Ishikawa (cell line): Measurements from ENCODE around the gene MRPL40.

Source experiments
- CEBPB ChIP-seq: IDR thresholded peaks from 2 replicates; pipeline ENCODE4 v1.6.1; 2012
- CREB1 ChIP-seq: IDR thresholded peaks from 2 replicates; pipeline ENCODE4 v1.6.1; 2012; ENCODE audit warnings: low read depth
- EGR1 ChIP-seq: IDR thresholded peaks from 2 replicates; pipeline ENCODE4 v1.6.1; 2012
- EP300 ChIP-seq: IDR thresholded peaks from 2 replicates; pipeline ENCODE4 v1.6.1; 2012; ENCODE audit warnings: borderline replicate concordance
- FOXM1 ChIP-seq: IDR thresholded peaks from 2 replicates; pipeline ENCODE4 v1.6.1; 2012; ENCODE audit warnings: low read depth, borderline replicate concordance
- NFIC ChIP-seq: IDR thresholded peaks from 2 replicates; pipeline ENCODE4 v1.6.1; 2012
- RAD21 ChIP-seq: IDR thresholded peaks from 2 replicates; pipeline ENCODE4 v1.6.1; 2012; ENCODE audit warnings: low read depth
- TAF1 ChIP-seq: IDR thresholded peaks from 2 replicates; pipeline ENCODE4 v1.6.1; 2012; ENCODE audit warnings: low read depth, mild to moderate bottlenecking
- TCF12 ChIP-seq: IDR thresholded peaks from 2 replicates; pipeline ENCODE4 v1.6.1; 2012; ENCODE audit warnings: low read depth
- TEAD4 ChIP-seq: IDR thresholded peaks from 2 replicates; pipeline ENCODE4 v1.6.1; 2012
- YY1 ChIP-seq: IDR thresholded peaks from 2 replicates; pipeline ENCODE4 v1.6.1; 2012; ENCODE audit warnings: low read depth
- ZBTB7A ChIP-seq: IDR thresholded peaks from 2 replicates; pipeline ENCODE4 v1.6.1; 2012; ENCODE audit warnings: low read depth
- TF ChIP-seq, protein P1 (sequence below): IDR thresholded peaks from 2 replicates; pipeline ENCODE4 v1.6.1; 2012; ENCODE audit warnings: low read depth, mild to moderate bottlenecking
- TF ChIP-seq, protein P2 (sequence below): IDR thresholded peaks from 2 replicates; pipeline ENCODE4 v1.6.1; 2012
- TF ChIP-seq, protein P3 (sequence below): IDR thresholded peaks from 2 replicates; pipeline ENCODE4 v1.6.1; 2012

Gene MRPL40

DNA sequence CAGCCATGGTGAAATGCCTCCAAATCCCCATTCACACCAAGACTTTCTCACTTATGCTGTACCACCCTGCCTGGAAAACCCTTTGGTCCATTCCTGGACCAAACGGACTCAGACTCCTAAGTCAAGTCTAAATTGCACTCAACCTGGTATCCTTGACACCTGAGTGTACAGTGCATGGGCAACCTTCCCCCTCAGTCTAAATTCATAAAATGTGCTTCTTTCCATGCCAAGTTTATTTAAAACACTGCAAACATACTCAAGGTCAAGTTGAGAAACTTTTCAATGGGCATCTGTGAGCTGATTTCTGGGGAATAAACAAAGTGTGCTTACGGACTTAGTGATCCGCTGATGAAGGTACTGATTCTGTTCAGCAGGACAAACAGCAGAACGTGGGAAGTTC, 27.2 kb upstream of the MRPL40 start:
- TF ChIP-seq CEBPB (no peak), TAF1 (no peak), ZBTB7A (no peak), TCF12 (no peak), EP300 (no peak), YY1 (no peak), CREB1 (no peak), TEAD4 (no peak)
- TF ChIP-seq, protein P1, sequence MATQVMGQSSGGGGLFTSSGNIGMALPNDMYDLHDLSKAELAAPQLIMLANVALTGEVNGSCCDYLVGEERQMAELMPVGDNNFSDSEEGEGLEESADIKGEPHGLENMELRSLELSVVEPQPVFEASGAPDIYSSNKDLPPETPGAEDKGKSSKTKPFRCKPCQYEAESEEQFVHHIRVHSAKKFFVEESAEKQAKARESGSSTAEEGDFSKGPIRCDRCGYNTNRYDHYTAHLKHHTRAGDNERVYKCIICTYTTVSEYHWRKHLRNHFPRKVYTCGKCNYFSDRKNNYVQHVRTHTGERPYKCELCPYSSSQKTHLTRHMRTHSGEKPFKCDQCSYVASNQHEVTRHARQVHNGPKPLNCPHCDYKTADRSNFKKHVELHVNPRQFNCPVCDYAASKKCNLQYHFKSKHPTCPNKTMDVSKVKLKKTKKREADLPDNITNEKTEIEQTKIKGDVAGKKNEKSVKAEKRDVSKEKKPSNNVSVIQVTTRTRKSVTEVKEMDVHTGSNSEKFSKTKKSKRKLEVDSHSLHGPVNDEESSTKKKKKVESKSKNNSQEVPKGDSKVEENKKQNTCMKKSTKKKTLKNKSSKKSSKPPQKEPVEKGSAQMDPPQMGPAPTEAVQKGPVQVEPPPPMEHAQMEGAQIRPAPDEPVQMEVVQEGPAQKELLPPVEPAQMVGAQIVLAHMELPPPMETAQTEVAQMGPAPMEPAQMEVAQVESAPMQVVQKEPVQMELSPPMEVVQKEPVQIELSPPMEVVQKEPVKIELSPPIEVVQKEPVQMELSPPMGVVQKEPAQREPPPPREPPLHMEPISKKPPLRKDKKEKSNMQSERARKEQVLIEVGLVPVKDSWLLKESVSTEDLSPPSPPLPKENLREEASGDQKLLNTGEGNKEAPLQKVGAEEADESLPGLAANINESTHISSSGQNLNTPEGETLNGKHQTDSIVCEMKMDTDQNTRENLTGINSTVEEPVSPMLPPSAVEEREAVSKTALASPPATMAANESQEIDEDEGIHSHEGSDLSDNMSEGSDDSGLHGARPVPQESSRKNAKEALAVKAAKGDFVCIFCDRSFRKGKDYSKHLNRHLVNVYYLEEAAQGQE, result no peak

DNA sequence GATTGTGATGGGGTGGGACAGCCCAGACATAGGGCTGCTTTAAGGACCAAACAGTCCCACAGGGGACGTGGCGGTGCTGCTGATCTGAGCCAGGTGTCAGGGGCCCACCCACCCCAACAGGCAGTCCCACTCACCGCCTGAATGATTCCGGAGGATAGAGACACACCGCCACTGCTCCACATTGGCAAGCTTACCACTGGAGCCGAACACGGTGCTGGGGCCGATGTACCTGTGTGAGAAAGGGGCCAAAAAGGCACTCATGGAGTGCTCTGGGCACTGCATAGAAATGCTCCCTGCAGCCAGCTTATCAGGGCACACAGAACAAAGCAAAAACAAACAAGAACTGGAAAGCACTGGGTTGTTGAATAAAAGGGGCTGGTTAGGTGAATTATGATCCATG, 26.7 kb upstream of the MRPL40 start:
- TF ChIP-seq NFIC, result no peak
- TF ChIP-seq TAF1, result no peak
- TF ChIP-seq TCF12, result no peak
- no peak for TF ChIP-seq EP300
- TF ChIP-seq ZBTB7A, result no peak
- no peak for TF ChIP-seq EGR1
- no peak for TF ChIP-seq TEAD4
- no peak for TF ChIP-seq YY1
- TF ChIP-seq, protein P2, sequence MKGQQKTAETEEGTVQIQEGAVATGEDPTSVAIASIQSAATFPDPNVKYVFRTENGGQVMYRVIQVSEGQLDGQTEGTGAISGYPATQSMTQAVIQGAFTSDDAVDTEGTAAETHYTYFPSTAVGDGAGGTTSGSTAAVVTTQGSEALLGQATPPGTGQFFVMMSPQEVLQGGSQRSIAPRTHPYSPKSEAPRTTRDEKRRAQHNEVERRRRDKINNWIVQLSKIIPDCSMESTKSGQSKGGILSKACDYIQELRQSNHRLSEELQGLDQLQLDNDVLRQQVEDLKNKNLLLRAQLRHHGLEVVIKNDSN, result no peak
- TF ChIP-seq, protein P1, result no peak

DNA sequence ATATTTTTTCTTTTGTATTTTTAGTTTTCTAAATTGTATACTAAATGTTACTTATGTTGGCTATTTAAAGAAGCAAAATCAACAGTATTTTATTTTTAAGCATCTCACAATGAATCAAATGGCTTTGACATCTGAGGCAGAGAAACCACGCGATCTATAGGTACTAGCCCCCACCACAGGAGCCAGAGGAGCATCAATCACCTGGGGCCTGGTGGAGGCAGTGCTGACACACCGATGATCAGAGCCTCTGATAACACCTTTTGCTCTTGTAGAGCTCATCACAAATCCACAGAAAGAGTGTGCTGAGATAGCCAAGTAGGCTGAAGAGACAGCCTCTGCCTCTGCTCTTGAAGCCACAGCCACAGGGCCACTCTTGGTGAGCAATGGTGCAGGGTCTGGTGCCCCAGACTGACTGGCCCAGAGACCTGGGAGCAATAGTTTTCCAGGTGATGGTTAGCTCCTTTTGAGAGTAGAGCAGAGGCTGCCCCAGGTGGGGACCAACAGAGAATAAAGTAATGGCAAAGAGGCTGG, 26.0 kb upstream of the MRPL40 start:
- TF ChIP-seq EGR1, result no peak
- no peak for TF ChIP-seq TCF12
- TF ChIP-seq ZBTB7A, result no peak
- no peak for TF ChIP-seq TAF1
- no peak for TF ChIP-seq YY1
- TF ChIP-seq NFIC, result no peak
- TF ChIP-seq TEAD4, result no peak
- no peak for TF ChIP-seq FOXM1
- no peak for TF ChIP-seq RAD21
- no peak for TF ChIP-seq EP300
- no peak for TF ChIP-seq CEBPB
- TF ChIP-seq, protein P2, result no peak
- TF ChIP-seq, protein P3, sequence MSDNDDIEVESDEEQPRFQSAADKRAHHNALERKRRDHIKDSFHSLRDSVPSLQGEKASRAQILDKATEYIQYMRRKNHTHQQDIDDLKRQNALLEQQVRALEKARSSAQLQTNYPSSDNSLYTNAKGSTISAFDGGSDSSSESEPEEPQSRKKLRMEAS, result no peak
- TF ChIP-seq, protein P1, result no peak
- no peak for TF ChIP-seq CREB1

DNA sequence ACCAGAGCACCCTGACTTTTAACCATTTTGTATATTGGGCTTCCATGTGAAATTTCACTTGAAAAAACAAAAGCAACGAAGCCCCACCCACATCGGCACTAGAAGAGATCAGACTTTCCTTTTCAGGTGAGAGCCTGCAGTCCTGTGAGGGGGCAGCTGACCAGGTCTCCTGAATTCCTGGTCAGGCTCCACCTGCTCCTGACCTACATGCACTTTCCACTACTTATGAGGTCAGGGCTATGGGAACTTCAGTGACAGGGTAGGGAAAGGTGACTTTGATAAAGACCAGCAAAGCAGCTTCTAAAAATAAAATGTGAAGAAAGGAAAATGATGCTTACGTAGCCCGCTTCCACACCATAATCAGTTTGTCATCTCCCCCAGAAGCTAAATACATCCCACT, 25.5 kb upstream of the MRPL40 start:
- TF ChIP-seq EGR1 (no peak), ZBTB7A (no peak), NFIC (no peak), CEBPB (no peak), TCF12 (no peak)
- TF ChIP-seq, protein P3, result no peak
